ENCODE results near the gene MB.

Gene MB

GRCh38 chr22:35619336-35620094, 2.4 kb upstream of the MB start:
- Histone ChIP-seq H3K9me3 (ENCODE audit: control insufficient read depth, low read length) (no peaks in the 10 kb centered on the region), H3K4me1 (ENCODE audit: control insufficient read depth, insufficient read depth, low read length, poor library complexity, severe bottlenecking) (peaks cover 4% of the 10 kb centered on the region), H3K4me3 (ENCODE audit: insufficient read depth, low read depth, low read length, poor library complexity, severe bottlenecking) (no peak overlapping the region), H3K36me3 (ENCODE audit: control insufficient read depth, insufficient read depth, low read length) (no peaks in the 10 kb centered on the region), H3K27ac (ENCODE audit: insufficient read depth, low read length, poor library complexity, severe bottlenecking) (no peak overlapping the region), H3K27me3 (replicated peaks; ENCODE audit: control insufficient read depth, insufficient read depth, low read length, poor library complexity, severe bottlenecking) (no peaks in the 10 kb centered on the region)
- no peak for DNase-seq

GRCh38 chr22:35618427-35619223, 1.5 kb upstream of the MB start:
- no peak overlapping the region for H3K4me3 ChIP-seq (ENCODE audit: insufficient read depth, low read depth, low read length, poor library complexity, severe bottlenecking)
- peaks cover 4% of the 10 kb centered on the region for H3K4me1 ChIP-seq (ENCODE audit: control insufficient read depth, insufficient read depth, low read length, poor library complexity, severe bottlenecking)
- no peak overlapping the region for H3K27ac ChIP-seq (ENCODE audit: insufficient read depth, low read length, poor library complexity, severe bottlenecking)
- H3K27me3 ChIP-seq (replicated peaks; ENCODE audit: control insufficient read depth, insufficient read depth, low read length, poor library complexity, severe bottlenecking), result no peaks in the 10 kb centered on the region
- no peaks in the 10 kb centered on the region for H3K36me3 ChIP-seq (ENCODE audit: control insufficient read depth, insufficient read depth, low read length)
- no peaks in the 10 kb centered on the region for H3K9me3 ChIP-seq (ENCODE audit: control insufficient read depth, low read length)
- DNase-seq, result no peak

GRCh38 chr22:35616043-35616442, 1.1 kb downstream of the MB start:
- no peak for DNase-seq
- Histone ChIP-seq H3K27me3 (replicated peaks; ENCODE audit: control insufficient read depth, insufficient read depth, low read length, poor library complexity, severe bottlenecking) (no peaks in the 10 kb centered on the region), H3K27ac (ENCODE audit: insufficient read depth, low read length, poor library complexity, severe bottlenecking) (no peak overlapping the region), H3K4me3 (ENCODE audit: insufficient read depth, low read depth, low read length, poor library complexity, severe bottlenecking) (no peak overlapping the region), H3K4me1 (ENCODE audit: control insufficient read depth, insufficient read depth, low read length, poor library complexity, severe bottlenecking) (peaks cover 4% of the 10 kb centered on the region), H3K9me3 (ENCODE audit: control insufficient read depth, low read length) (no peaks in the 10 kb centered on the region), H3K36me3 (ENCODE audit: control insufficient read depth, insufficient read depth, low read length) (no peaks in the 10 kb centered on the region)

GRCh38 chr22:35615156-35615555, 2.0 kb downstream of the MB start:
- H3K27me3 ChIP-seq (replicated peaks; ENCODE audit: control insufficient read depth, insufficient read depth, low read length, poor library complexity, severe bottlenecking), result no peaks in the 10 kb centered on the region

GRCh38 chr22:35614404-35614803, 2.7 kb downstream of the MB start:
- H3K36me3 ChIP-seq (ENCODE audit: control insufficient read depth, insufficient read depth, low read length), result no peaks in the 10 kb centered on the region
- H3K4me1 ChIP-seq (ENCODE audit: control insufficient read depth, insufficient read depth, low read length, poor library complexity, severe bottlenecking), result peaks cover 4% of the 10 kb centered on the region
- no peak for DNase-seq
- H3K9me3 ChIP-seq (ENCODE audit: control insufficient read depth, low read length), result no peaks in the 10 kb centered on the region
- H3K27ac ChIP-seq (ENCODE audit: insufficient read depth, low read length, poor library complexity, severe bottlenecking), result no peak overlapping the region
- no peaks in the 10 kb centered on the region for H3K27me3 ChIP-seq (replicated peaks; ENCODE audit: control insufficient read depth, insufficient read depth, low read length, poor library complexity, severe bottlenecking)
- no peak overlapping the region for H3K4me3 ChIP-seq (ENCODE audit: insufficient read depth, low read depth, low read length, poor library complexity, severe bottlenecking)

More at GRCh38 chr22:35615156-35615555, 2.0 kb downstream of the MB start:
- no peak for DNase-seq
- no peaks in the 10 kb centered on the region for H3K36me3 ChIP-seq (ENCODE audit: control insufficient read depth, insufficient read depth, low read length)
- H3K4me1 ChIP-seq (ENCODE audit: control insufficient read depth, insufficient read depth, low read length, poor library complexity, severe bottlenecking), result peaks cover 4% of the 10 kb centered on the region
- H3K4me3 ChIP-seq (ENCODE audit: insufficient read depth, low read depth, low read length, poor library complexity, severe bottlenecking), result no peak overlapping the region
- no peak overlapping the region for H3K27ac ChIP-seq (ENCODE audit: insufficient read depth, low read length, poor library complexity, severe bottlenecking)
- no peaks in the 10 kb centered on the region for H3K9me3 ChIP-seq (ENCODE audit: control insufficient read depth, low read length)

GRCh38 chr22:35612903-35613302, 4.2 kb downstream of the MB start:
- Histone ChIP-seq H3K4me3 (ENCODE audit: insufficient read depth, low read depth, low read length, poor library complexity, severe bottlenecking) (no peak overlapping the region), H3K36me3 (ENCODE audit: control insufficient read depth, insufficient read depth, low read length) (no peaks in the 10 kb centered on the region), H3K9me3 (ENCODE audit: control insufficient read depth, low read length) (no peaks in the 10 kb centered on the region), H3K27me3 (replicated peaks; ENCODE audit: control insufficient read depth, insufficient read depth, low read length, poor library complexity, severe bottlenecking) (no peaks in the 10 kb centered on the region), H3K27ac (ENCODE audit: insufficient read depth, low read length, poor library complexity, severe bottlenecking) (no peak overlapping the region), H3K4me1 (ENCODE audit: control insufficient read depth, insufficient read depth, low read length, poor library complexity, severe bottlenecking) (peaks cover 4% of the 10 kb centered on the region)
- no peak for DNase-seq

GRCh38 chr22:35611891-35612576, 5.1 kb downstream of the MB start:
- H3K36me3 ChIP-seq (ENCODE audit: control insufficient read depth, insufficient read depth, low read length), result no peaks in the 10 kb centered on the region
- H3K27ac ChIP-seq (ENCODE audit: insufficient read depth, low read length, poor library complexity, severe bottlenecking), result no peak overlapping the region
- H3K4me1 ChIP-seq (ENCODE audit: control insufficient read depth, insufficient read depth, low read length, poor library complexity, severe bottlenecking), result peaks cover 4% of the 10 kb centered on the region
- no peaks in the 10 kb centered on the region for H3K9me3 ChIP-seq (ENCODE audit: control insufficient read depth, low read length)
- no peaks in the 10 kb centered on the region for H3K27me3 ChIP-seq (replicated peaks; ENCODE audit: control insufficient read depth, insufficient read depth, low read length, poor library complexity, severe bottlenecking)
- no peak overlapping the region for H3K4me3 ChIP-seq (ENCODE audit: insufficient read depth, low read depth, low read length, poor library complexity, severe bottlenecking)
- DNase-seq, result no peak

GRCh38 chr22:35611200-35611890, 5.8 kb downstream of the MB start:
- Histone ChIP-seq H3K4me1 (ENCODE audit: control insufficient read depth, insufficient read depth, low read length, poor library complexity, severe bottlenecking) (peaks cover 3% of the 10 kb centered on the region), H3K27ac (ENCODE audit: insufficient read depth, low read length, poor library complexity, severe bottlenecking) (no peak overlapping the region), H3K36me3 (ENCODE audit: control insufficient read depth, insufficient read depth, low read length) (no peaks in the 10 kb centered on the region), H3K27me3 (replicated peaks; ENCODE audit: control insufficient read depth, insufficient read depth, low read length, poor library complexity, severe bottlenecking) (no peaks in the 10 kb centered on the region), H3K9me3 (ENCODE audit: control insufficient read depth, low read length) (no peaks in the 10 kb centered on the region), H3K4me3 (ENCODE audit: insufficient read depth, low read depth, low read length, poor library complexity, severe bottlenecking) (no peak overlapping the region)
- DNase-seq, result no peak

- Histone ChIP-seq H3K36me3 (ENCODE audit: control insufficient read depth, insufficient read depth, low read length) (no peaks in the 10 kb centered on the region), H3K4me3 (ENCODE audit: insufficient read depth, low read depth, low read length, poor library complexity, severe bottlenecking) (no peak overlapping the region), H3K27ac (ENCODE audit: insufficient read depth, low read length, poor library complexity, severe bottlenecking) (no peak overlapping the region), H3K9me3 (ENCODE audit: control insufficient read depth, low read length) (no peaks in the 10 kb centered on the region), H3K27me3 (replicated peaks; ENCODE audit: control insufficient read depth, insufficient read depth, low read length, poor library complexity, severe bottlenecking) (no peaks in the 10 kb centered on the region), H3K4me1 (ENCODE audit: control insufficient read depth, insufficient read depth, low read length, poor library complexity, severe bottlenecking) (no peaks in the 10 kb centered on the region)
- DNase-seq, result no peak
Observed at GRCh38 chr22:35610741-35611140, 6.4 kb downstream of the MB start.
